HG03342 (cell line): Measurements from ENCODE around the gene SOX18.
"Not testable (repeated sequence)": the region's sequence is repeated elsewhere in the genome, so short reads cannot be mapped to it uniquely, and the experiment has no call there.

Source experiments
- ATAC-seq: cut with Tn5 transposase; IDR thresholded peaks from one replicate; pipeline ENCODE4 v1.9.1; 2021; ENCODE audit warnings: mild to moderate bottlenecking, moderate library complexity; ENCODE audit not compliant: unreplicated experiment

The SOX18 gene

GRCh38 chr20:64025101-64025825, 24.2 kb downstream of the SOX18 start:
- no peak for ATAC-seq

- no peak for ATAC-seq
Measured at GRCh38 chr20:64024141-64024990, 25.1 kb downstream of the SOX18 start.

- ATAC-seq, result no peak
Measured at GRCh38 chr20:64023361-64024140, 25.9 kb downstream of the SOX18 start.

GRCh38 chr20:64022671-64023360, 26.6 kb downstream of the SOX18 start:
- ATAC-seq, result no peak

GRCh38 chr20:64021124-64021975, 28.1 kb downstream of the SOX18 start:
- no peak for ATAC-seq

GRCh38 chr20:64015635-64016034, 33.8 kb downstream of the SOX18 start:
- no peak for ATAC-seq

GRCh38 chr20:64012385-64013154, 36.9 kb downstream of the SOX18 start:
- not testable (repeated sequence) for ATAC-seq

GRCh38 chr20:64011366-64011779, 38.1 kb downstream of the SOX18 start:
- ATAC-seq, result no peak

GRCh38 chr20:64010711-64011237, 38.7 kb downstream of the SOX18 start:
- no peak for ATAC-seq

- no peak for ATAC-seq
Measured at GRCh38 chr20:64009811-64010387, 39.5 kb downstream of the SOX18 start.

- ATAC-seq, result no peak
Measured at GRCh38 chr20:64006902-64007301, 42.5 kb downstream of the SOX18 start.

- no peak for ATAC-seq
Measured at GRCh38 chr20:64006490-64006889, 42.9 kb downstream of the SOX18 start.

- no peak for ATAC-seq
Measured at GRCh38 chr20:64005394-64005793, 44.0 kb downstream of the SOX18 start.

- no peak for ATAC-seq
Measured at GRCh38 chr20:64003960-64004725, 45.3 kb downstream of the SOX18 start.

GRCh38 chr20:64001607-64002011, 47.8 kb downstream of the SOX18 start:
- no peak for ATAC-seq

- ATAC-seq, result no peak
Measured at GRCh38 chr20:64000906-64001305, 48.5 kb downstream of the SOX18 start.
